Endothelial cell of umbilical vein (primary cell): Measurements from ENCODE around the gene PRKCB. TPM values are rescaled to one million over a fixed set of nuclear protein-coding genes. Genes with fewer than 3 reads are reported as not detected.

ENCODE experiments used
- BruUV-seq: library from RNA; stranded (reverse); fragments of 400-500 nt; replicated peaks from 2 replicates; lab custom pipeline; 2021; lab: Mats Ljungman, UMichigan
- CTCF ChIA-PET: fragments of 300-600, 350-600 bp; sonication (Branson Sonifier 250); formaldehyde crosslinking; loops from one replicate; lab custom pipeline; 2021; ENCODE audit warnings: antibody characterized with exemption, inconsistent platforms; lab: Charles Lee
- POLR2A ChIA-PET: fragments of 300-600, 350-600 bp; sonication (Branson Sonifier 250); formaldehyde crosslinking; loops from one replicate; lab custom pipeline; 2021; ENCODE audit warnings: antibody characterized with exemption, inconsistent platforms; lab: Charles Lee
- DNase-seq: peaks from one replicate; pipeline ENCODE4 v3.0.0-alpha.2; 2011; ENCODE audit warnings: low read depth, low spot score
- FAIRE-seq: peaks from 2 replicates; lab custom pipeline; 2011; peaks lifted over from hg19 to GRCh38; lab: Jason Lieb, UNC
- H2AFZ ChIP-seq: 2 replicates; pipeline ENCODE4 v1.6.0; 2012; ENCODE audit warnings: low read depth, low read length, control low read depth, inconsistent platforms
- H3K27ac ChIP-seq: 2 replicates; pipeline ENCODE4 v1.5.1; 2011; ENCODE audit warnings: low read depth, mild to moderate bottlenecking, control low read depth, low read length, moderate library complexity; ENCODE audit not compliant: insufficient read depth
- H3K27me3 ChIP-seq, 2 experiments: 2 replicates each; pipeline versions ENCODE4 v1.6.0 to v1.6.1; 2011; ENCODE audit warnings: low read length in 2 of 2, mixed read lengths in 1 of 2; ENCODE audit not compliant: control insufficient read depth in 2 of 2, insufficient read depth in 2 of 2
- H3K36me3 ChIP-seq, 2 experiments: 2 replicates in 1 of 2; 3 replicates in 1 of 2; pipeline ENCODE4 v1.5.1; 2011; ENCODE audit warnings: low read length in 2 of 2, mild to moderate bottlenecking in 1 of 2, moderate library complexity in 1 of 2; ENCODE audit not compliant: control insufficient read depth in 2 of 2, insufficient read depth in 2 of 2; ENCODE audit errors: extremely low read depth in 1 of 2
- H3K4me1 ChIP-seq: 3 replicates; pipeline ENCODE4 v1.5.1; 2011; ENCODE audit warnings: mild to moderate bottlenecking, low read length; ENCODE audit not compliant: control insufficient read depth, insufficient read depth; ENCODE audit errors: extremely low read depth
- H3K4me2 ChIP-seq: 2 replicates; pipeline ENCODE4 v1.6.1; 2011; ENCODE audit warnings: low read length, control low read depth, mixed read lengths; ENCODE audit not compliant: insufficient read depth
- H3K4me3 ChIP-seq, 3 experiments: fragments of 200-600 bp in 1 of 3; sonication (generic), shearing (Covaris generic) in 1 of 3; replicated peaks in 1 of 3; 2 replicates each; pipeline ENCODE4 v1.5.1; 2011 to 2016; ENCODE audit warnings: control low read depth in 3 of 3, low read length in 3 of 3, mild to moderate bottlenecking in 2 of 3, inconsistent platforms in 1 of 3, low read depth in 1 of 3, moderate library complexity in 1 of 3; ENCODE audit not compliant: insufficient read depth in 1 of 3
- H3K79me2 ChIP-seq: 2 replicates; pipeline ENCODE4 v1.6.0; 2012; ENCODE audit warnings: low read length, inconsistent platforms; ENCODE audit not compliant: control insufficient read depth, insufficient read depth
- H3K9ac ChIP-seq: replicated peaks from 2 replicates; pipeline ENCODE3; 2011; ENCODE audit warnings: low read length, control low read depth; ENCODE audit not compliant: insufficient read depth; ENCODE audit errors: extremely low read depth
- H3K9me1 ChIP-seq: replicated peaks from 3 replicates; pipeline ENCODE4 v1.6.0; 2011; ENCODE audit warnings: mild to moderate bottlenecking, low read length; ENCODE audit not compliant: control insufficient read depth, insufficient read depth; ENCODE audit errors: extremely low read depth
- H3K9me3 ChIP-seq: replicated peaks from 2 replicates; pipeline ENCODE4 v1.5.1; 2012; ENCODE audit warnings: low read length, inconsistent platforms; ENCODE audit not compliant: control insufficient read depth, insufficient read depth
- H4K20me1 ChIP-seq: replicated peaks from 2 replicates; pipeline ENCODE3; 2011; ENCODE audit warnings: mild to moderate bottlenecking, low read length; ENCODE audit not compliant: control insufficient read depth, insufficient read depth; ENCODE audit errors: extremely low read depth
- CTCF ChIP-seq, 2 donors: IDR thresholded peaks; 1 replicate in 1 of 2; 2 replicates in 1 of 2; pipeline ENCODE4 v1.5.1; 2011; ENCODE audit warnings: low read length in 2 of 2, mild to moderate bottlenecking in 2 of 2, moderate library complexity in 2 of 2, control low read depth in 1 of 2, inconsistent platforms in 1 of 2, low read depth in 1 of 2; ENCODE audit not compliant: insufficient read depth in 1 of 2; ENCODE audit errors: extremely low read depth in 1 of 2
- EZH2 ChIP-seq: IDR thresholded peaks from 2 replicates; pipeline ENCODE4 v1.6.1; 2012; ENCODE audit warnings: borderline replicate concordance, low read depth, mild to moderate bottlenecking, moderate library complexity, low read length, inconsistent platforms; ENCODE audit not compliant: severe bottlenecking
- FOS ChIP-seq: IDR thresholded peaks from 2 replicates; pipeline ENCODE4 v1.6.1; 2011; ENCODE audit warnings: mild to moderate bottlenecking, low read length, moderate library complexity, borderline replicate concordance; ENCODE audit not compliant: insufficient read depth
- GATA2 ChIP-seq: IDR thresholded peaks from 2 replicates; pipeline ENCODE4 v1.7.0; 2011; ENCODE audit warnings: low read depth, mild to moderate bottlenecking, moderate library complexity, mixed read lengths, low read length; ENCODE audit not compliant: insufficient read length, insufficient read depth
- JUN ChIP-seq: IDR thresholded peaks from 2 replicates; pipeline ENCODE4 v1.6.1; 2011; ENCODE audit warnings: borderline replicate concordance, low read depth; ENCODE audit not compliant: insufficient read length, insufficient read depth
- MAX ChIP-seq: IDR thresholded peaks from 2 replicates; pipeline ENCODE4 v1.6.1; 2011; ENCODE audit not compliant: insufficient read depth, insufficient read length
- MYC ChIP-seq: IDR thresholded peaks from one replicate; pipeline ENCODE4 v1.6.1; 2011; ENCODE audit warnings: mild to moderate bottlenecking, low read depth, low read length
- POLR2A ChIP-seq: IDR thresholded peaks from 2 replicates; pipeline ENCODE4 v1.6.1; 2012; ENCODE audit warnings: low read depth, mild to moderate bottlenecking, control low read depth, low read length
- POLR2AphosphoS5 ChIP-seq: IDR thresholded peaks from 2 replicates; pipeline ENCODE4 v1.6.1; 2012; ENCODE audit warnings: low read depth, mild to moderate bottlenecking, control low read depth, low read length, moderate library complexity; ENCODE audit not compliant: insufficient read depth
- dilution Hi-C: fragments of 300-500 bp; cut with MboI; formaldehyde crosslinking; loops from one replicate; pipeline ENCODE4 v1.15.0; 2019; ENCODE audit warnings: low sequenced_read_pairs; ENCODE audit not compliant: extremely low pct_ligation_motif_present
- intact Hi-C: fragments of 100-400 bp; cut with micrococcal nuclease; formaldehyde crosslinking; loops from one replicate; pipeline ENCODE4 v1.10.0; 2022
- polyA plus RNA-seq, 4 experiments: library from polyadenylated mRNA; depleted of rRNA in 3 of 4; stranded (reverse) in 3 of 4; unstranded in 1 of 4; fragments of >200 nt; gene quantifications; 2 replicates each; pipeline versions ENCODE4 v1.2.1 to v1.2.3, GENCODE V29; 2011 to 2012; ENCODE audit warnings: missing spikeins in 1 of 4
- total RNA-seq: library from RNA; stranded (reverse); gene quantifications from 2 replicates; pipeline ENCODE4 v1.2.3, GENCODE V29; 2021

Gene PRKCB
- total and polyA plus RNA-seq, 2 donors (not counting 3 experiments of a cell fraction or from before 2014, with no cell fraction given) = 0.01 TPM; not detected in 1

- Histone ChIP-seq H3K79me2 (no peaks in the 10 kb centered on the region), H3K4me2 (no peak overlapping the region), H3K9me3 (no peaks in the 10 kb centered on the region), H3K4me1 (no peaks in the 10 kb centered on the region), H3K27me3 (no peaks in the 10 kb centered on the region), H3K4me3 (no peak overlapping the region), H2AFZ (no peak overlapping the region), H3K27ac (no peak overlapping the region), H3K36me3 (no peaks in the 10 kb centered on the region), H4K20me1 (no peaks in the 10 kb centered on the region), H3K9me1 (no peaks in the 10 kb centered on the region), H3K9ac (no peak overlapping the region)
- CTCF ChIA-PET = no interaction called here
- TF ChIP-seq POLR2AphosphoS5 (no peak), CTCF (IDR thresholded peaks at IDR 0.05; ENCODE audit: extremely low read depth in 1 of 2, insufficient read depth in 1 of 2, low read depth in 1 of 2, low read length in 2 of 2) (no peak), MYC (no peak), POLR2A (no peak), FOS (no peak), GATA2 (no peak), MAX (no peak), JUN (no peak), EZH2 (no peak)
- DNase-seq (no peak), FAIRE-seq (no peak)
- POLR2A ChIA-PET = no interaction called here
- intact Hi-C loops = no loop called here
- dilution Hi-C loops = no loop called here
- BruUV-seq = no TSS peak
Measured at GRCh38 chr16:23862556-23862955, 26.8 kb downstream of the PRKCB start.
